OCI-LY1 (cell line): ENCODE measurements around the gene ARF5.
"Not testable (repeated sequence)": the region's sequence is repeated elsewhere in the genome, so short reads cannot be mapped to it uniquely, and the experiment has no call there.

Source experiments
- CTCF ChIP-seq: fragments of 200-600 bp; sonication (generic), shearing (Covaris generic); IDR thresholded peaks from 2 replicates; pipeline ENCODE4 v1.5.1; 2017; ENCODE audit warnings: mild to moderate bottlenecking, antibody characterized with exemption, low read length, moderate library complexity, mixed read lengths
- EZH2 ChIP-seq: fragments of 200-600 bp; sonication (generic), shearing (Covaris generic); IDR thresholded peaks from 2 replicates; pipeline ENCODE4 v1.8.0; 2017; ENCODE audit warnings: borderline replicate concordance, mixed run types, mild to moderate bottlenecking, antibody characterized with exemption, low read length, moderate library complexity, mixed read lengths

GRCh38 chr7:127568034-127568433 lies 20.2 kb upstream of the ARF5 start:
- TF ChIP-seq CTCF, EZH2: not testable (repeated sequence)
